ENCODE data around the gene PLCH1. TPM values are rescaled to one million over a fixed set of nuclear protein-coding genes. Genes with fewer than 3 reads are reported as not detected.

Gene PLCH1
- polyA plus RNA-seq, 1 donor (not counting 4 experiments of a cell fraction or from before 2014, with no cell fraction given) = 0.05 TPM

- H3K9me3 ChIP-seq (ENCODE audit: control insufficient read depth, low read depth, low read length) = no peaks in the 10 kb centered on the region
- H3K79me2 ChIP-seq (ENCODE audit: control insufficient read depth, insufficient read depth, low read length) = no peaks in the 10 kb centered on the region
- FAIRE-seq (no peak), DNase-seq (ENCODE audit: low read depth, low spot score) (no peak)
- no peak overlapping the region for H3K4me2 ChIP-seq (ENCODE audit: control insufficient read depth, extremely low read depth, insufficient read depth, low read depth, low read length)
- dilution Hi-C loops (cut with MboI; ENCODE audit: extremely low pct_ligation_motif_present, low sequenced_read_pairs) = loop anchor here (25.0 kb wide), 1 partner anchor 318 kb away; no protein-coding TSS in a partner anchor
- H3K36me3 ChIP-seq (ENCODE audit: control insufficient read depth in 2 of 2, extremely low read depth in 1 of 2, insufficient read depth in 2 of 2, low read length in 2 of 2) = no peaks in the 10 kb centered on the region
- H3K9me1 ChIP-seq (ENCODE audit: control insufficient read depth, extremely low read depth, insufficient read depth, low read length) = no peaks in the 10 kb centered on the region
- no peaks in the 10 kb centered on the region for H3K27me3 ChIP-seq (ENCODE audit: control insufficient read depth, extremely low read depth, insufficient read depth, low read length)
- no peaks in the 10 kb centered on the region for H4K20me1 ChIP-seq (ENCODE audit: control insufficient read depth, extremely low read depth, insufficient read depth, low read length)
- no peak overlapping the region for H3K27ac ChIP-seq (ENCODE audit: control insufficient read depth, insufficient read depth, low read length)
- H3K4me1 ChIP-seq (ENCODE audit: control insufficient read depth, extremely low read depth, insufficient read depth, low read length) = peaks cover 12% of the 10 kb centered on the region
- TF ChIP-seq EZH2 (IDR thresholded peaks at IDR 0.05; ENCODE audit: low read length) (no peak), CTCF (optimal IDR thresholded peaks at IDR 0.05 in 1 of 3, IDR thresholded peaks at IDR 0.05 in 1 of 3, conservative IDR thresholded peaks at IDR 0.05 in 1 of 3; ENCODE audit: extremely low read depth in 1 of 3, insufficient read depth in 2 of 3, low read length in 3 of 3) (no peak)
- no peak overlapping the region for H3K4me3 ChIP-seq (ENCODE audit: control insufficient read depth in 2 of 3, extremely low read depth in 1 of 3, insufficient read depth in 2 of 3, low read depth in 1 of 3, low read length in 3 of 3)
- no peak overlapping the region for H2AFZ ChIP-seq (ENCODE audit: control insufficient read depth, low read length)
- H3K9ac ChIP-seq (ENCODE audit: control insufficient read depth, extremely low read depth, insufficient read depth, low read length) = no peak overlapping the region
Measured at GRCh38 chr3:155394240-155394639, 350.6 kb downstream of the PLCH1 start.

GRCh38 chr3:155393316-155393715, 351.6 kb downstream of the PLCH1 start:
- no peaks in the 10 kb centered on the region for H3K9me3 ChIP-seq (ENCODE audit: control insufficient read depth, low read depth, low read length)
- H3K79me2 ChIP-seq (ENCODE audit: control insufficient read depth, insufficient read depth, low read length) = no peaks in the 10 kb centered on the region
- no peak overlapping the region for H3K4me3 ChIP-seq (ENCODE audit: control insufficient read depth in 2 of 3, extremely low read depth in 1 of 3, insufficient read depth in 2 of 3, low read depth in 1 of 3, low read length in 3 of 3)
- no peak for FAIRE-seq
- peaks cover 12% of the 10 kb centered on the region for H3K4me1 ChIP-seq (ENCODE audit: control insufficient read depth, extremely low read depth, insufficient read depth, low read length)
- no peak for DNase-seq (ENCODE audit: low read depth, low spot score)
- H3K9me1 ChIP-seq (ENCODE audit: control insufficient read depth, extremely low read depth, insufficient read depth, low read length) = no peaks in the 10 kb centered on the region
- TF ChIP-seq CTCF (optimal IDR thresholded peaks at IDR 0.05 in 1 of 3, IDR thresholded peaks at IDR 0.05 in 1 of 3, conservative IDR thresholded peaks at IDR 0.05 in 1 of 3; ENCODE audit: extremely low read depth in 1 of 3, insufficient read depth in 2 of 3, low read length in 3 of 3) = no peak
- H3K27ac ChIP-seq (ENCODE audit: control insufficient read depth, insufficient read depth, low read length) = no peak overlapping the region
- no peak overlapping the region for H3K4me2 ChIP-seq (ENCODE audit: control insufficient read depth, extremely low read depth, insufficient read depth, low read depth, low read length)
- no peaks in the 10 kb centered on the region for H3K36me3 ChIP-seq (ENCODE audit: control insufficient read depth in 2 of 2, extremely low read depth in 1 of 2, insufficient read depth in 2 of 2, low read length in 2 of 2)
- H2AFZ ChIP-seq (ENCODE audit: control insufficient read depth, low read length) = no peak overlapping the region
- no peak overlapping the region for H3K9ac ChIP-seq (ENCODE audit: control insufficient read depth, extremely low read depth, insufficient read depth, low read length)
- dilution Hi-C loops (cut with MboI; ENCODE audit: extremely low pct_ligation_motif_present, low sequenced_read_pairs) = loop anchor here (25.0 kb wide), 1 partner anchor 319 kb away; no protein-coding TSS in a partner anchor
- no peaks in the 10 kb centered on the region for H4K20me1 ChIP-seq (ENCODE audit: control insufficient read depth, extremely low read depth, insufficient read depth, low read length)
- no peaks in the 10 kb centered on the region for H3K27me3 ChIP-seq (ENCODE audit: control insufficient read depth, extremely low read depth, insufficient read depth, low read length)
